Trophoblast cell (in vitro differentiated cells and primary cell): ENCODE results near the gene ACTN3.

ENCODE experiments used
- DNase-seq, 2 donors: peaks; one replicate each; pipeline ENCODE4 v3.0.0-alpha.2; 2016
- H2AFZ ChIP-seq: 2 replicates; pipeline ENCODE4 v1.6.1; 2013; ENCODE audit warnings: low read length, moderate library complexity, mild to moderate bottlenecking; ENCODE audit not compliant: insufficient read depth, poor library complexity
- H2AK5ac ChIP-seq: 2 replicates; pipeline ENCODE4 v1.6.1; 2013; ENCODE audit warnings: mild to moderate bottlenecking, low read length
- H2BK120ac ChIP-seq: 2 replicates; pipeline ENCODE4 v1.6.1; 2013; ENCODE audit warnings: low read length, mild to moderate bottlenecking, moderate library complexity; ENCODE audit not compliant: insufficient read depth, poor library complexity
- H2BK12ac ChIP-seq: 2 replicates; pipeline ENCODE4 v1.6.1; 2013; ENCODE audit warnings: mild to moderate bottlenecking, low read length, moderate library complexity
- H2BK5ac ChIP-seq: 2 replicates; pipeline ENCODE4 v1.6.1; 2013; ENCODE audit warnings: low read length, low read depth, moderate library complexity, mild to moderate bottlenecking; ENCODE audit not compliant: poor library complexity
- H3K14ac ChIP-seq: 2 replicates; pipeline ENCODE4 v1.6.1; 2013; ENCODE audit warnings: mild to moderate bottlenecking, low read length
- H3K18ac ChIP-seq: 2 replicates; pipeline ENCODE4 v1.6.1; 2013; ENCODE audit warnings: mild to moderate bottlenecking, low read length
- H3K23ac ChIP-seq: 2 replicates; pipeline ENCODE4 v1.6.1; 2013; ENCODE audit warnings: low read length
- H3K27ac ChIP-seq: 2 replicates; pipeline ENCODE4 v1.5.1; 2013; ENCODE audit warnings: low read depth, mild to moderate bottlenecking, inconsistent platforms, low read length, moderate library complexity
- H3K27me3 ChIP-seq: 2 replicates; pipeline ENCODE4 v1.6.1; 2013; ENCODE audit warnings: inconsistent platforms, mild to moderate bottlenecking, low read length, moderate library complexity; ENCODE audit not compliant: insufficient read depth
- H3K36me3 ChIP-seq, 2 experiments: 1 replicate in 1 of 2; 2 replicates in 1 of 2; pipeline ENCODE4 v1.6.1; 2013; ENCODE audit warnings: low read length in 2 of 2, mild to moderate bottlenecking in 2 of 2, moderate library complexity in 1 of 2; ENCODE audit not compliant: insufficient read depth in 2 of 2, control insufficient read depth in 1 of 2
- H3K4ac ChIP-seq: 2 replicates; pipeline ENCODE4 v1.6.1; 2013; ENCODE audit warnings: low read depth, mild to moderate bottlenecking, low read length, moderate library complexity
- H3K4me1 ChIP-seq, 2 experiments: 1 replicate in 1 of 2; 2 replicates in 1 of 2; pipeline ENCODE4 v1.6.1; 2013; ENCODE audit warnings: low read length in 2 of 2, mild to moderate bottlenecking in 2 of 2, moderate library complexity in 1 of 2; ENCODE audit not compliant: insufficient read depth in 2 of 2, control insufficient read depth in 1 of 2
- H3K4me2 ChIP-seq: 2 replicates; pipeline ENCODE4 v1.6.1; 2013; ENCODE audit warnings: inconsistent platforms, mild to moderate bottlenecking, low read length, moderate library complexity
- H3K4me3 ChIP-seq: 2 replicates; pipeline ENCODE4 v1.5.1; 2013; ENCODE audit warnings: mild to moderate bottlenecking, low read depth, low read length, inconsistent platforms
- H3K79me1 ChIP-seq: one replicate; pipeline ENCODE4 v1.6.1; 2013; ENCODE audit warnings: low read length
- H3K79me2 ChIP-seq: 2 replicates; pipeline ENCODE4 v1.6.1; 2013; ENCODE audit warnings: low read length, mild to moderate bottlenecking; ENCODE audit not compliant: control insufficient read depth, insufficient read depth, poor library complexity
- H3K9ac ChIP-seq: 2 replicates; pipeline ENCODE4 v1.6.1; 2013; ENCODE audit warnings: mild to moderate bottlenecking, low read length
- H3K9me3 ChIP-seq: 2 replicates; pipeline ENCODE4 v1.6.1; 2013; ENCODE audit warnings: low read depth, mild to moderate bottlenecking, control low read depth, inconsistent platforms, low read length; ENCODE audit not compliant: insufficient read depth
- H4K12ac ChIP-seq: 2 replicates; pipeline ENCODE4 v1.6.1; 2013; ENCODE audit warnings: low read depth, mild to moderate bottlenecking, low read length, moderate library complexity
- H4K8ac ChIP-seq: 2 replicates; pipeline ENCODE4 v1.6.1; 2013; ENCODE audit warnings: low read depth, mild to moderate bottlenecking, low read length, moderate library complexity
- H4K91ac ChIP-seq: one replicate; pipeline ENCODE4 v1.6.1; 2013; ENCODE audit warnings: low read depth, mild to moderate bottlenecking, low read length, moderate library complexity
- WGBS: extraction: QIAGEN DNeasy Blood & Tissue Kit; methylation state at CpG from one replicate; pipeline ENCODE4 v1.1.7; 2013; ENCODE audit warnings: missing lambda C conversion rate; ENCODE audit not compliant: insufficient read length, insufficient coverage; ENCODE audit errors: extremely low coverage; 5-methylcytosine and 5-hydroxymethylcytosine counted together

The ACTN3 gene

GRCh38 chr11:66564984-66565383 is 18.3 kb downstream of the ACTN3 start:
- Histone ChIP-seq H3K27me3 (no peaks in the 10 kb centered on the region), H3K79me2 (no peaks in the 10 kb centered on the region), H3K23ac (no peak overlapping the region), H2AK5ac (no peak overlapping the region), H3K36me3 (no peaks in the 10 kb centered on the region), H4K8ac (no peak overlapping the region), H3K79me1 (no peaks in the 10 kb centered on the region), H3K4ac (no peak overlapping the region), H4K12ac (no peak overlapping the region), H3K9ac (no peak overlapping the region), H2BK12ac (no peak overlapping the region), H2AFZ (no peak overlapping the region), H3K14ac (no peak overlapping the region), H3K27ac (no peak overlapping the region), H3K4me2 (no peak overlapping the region), H3K9me3 (no peaks in the 10 kb centered on the region), H2BK5ac (no peak overlapping the region), H3K4me3 (no peak overlapping the region), H3K18ac (no peak overlapping the region), H2BK120ac (no peak overlapping the region), H3K4me1 (no peaks in the 10 kb centered on the region), H4K91ac (no peak overlapping the region)
- no peak for DNase-seq
- WGBS = no CpG with 5 or more reads among the region's 5 CpGs

- no peak overlapping the region for H3K4me3 ChIP-seq
- no peak overlapping the region for H3K27ac ChIP-seq
- no peak overlapping the region for H3K4me2 ChIP-seq
- H2BK120ac ChIP-seq = no peak overlapping the region
- H3K36me3 ChIP-seq = no peaks in the 10 kb centered on the region
- no peaks in the 10 kb centered on the region for H3K9me3 ChIP-seq
- H4K8ac ChIP-seq = no peak overlapping the region
- no peaks in the 10 kb centered on the region for H3K79me2 ChIP-seq
- no peak overlapping the region for H2AFZ ChIP-seq
- no peak overlapping the region for H2BK12ac ChIP-seq
- no peak overlapping the region for H3K4ac ChIP-seq
- no peak overlapping the region for H3K23ac ChIP-seq
- H4K12ac ChIP-seq = no peak overlapping the region
- H3K18ac ChIP-seq = no peak overlapping the region
- H3K9ac ChIP-seq = no peak overlapping the region
- H3K4me1 ChIP-seq = peaks cover 0 to 3% of the 10 kb centered on the region in 2 experiments
- no peak overlapping the region for H2AK5ac ChIP-seq
- DNase-seq = no peak
- H4K91ac ChIP-seq = no peak overlapping the region
- no CpG with 5 or more reads among the region's 8 CpGs for WGBS
- H3K14ac ChIP-seq = no peak overlapping the region
- no peak overlapping the region for H2BK5ac ChIP-seq
- H3K79me1 ChIP-seq = no peaks in the 10 kb centered on the region
- no peaks in the 10 kb centered on the region for H3K27me3 ChIP-seq
Measured at GRCh38 chr11:66566221-66566620, 19.5 kb downstream of the ACTN3 start.

- no peak overlapping the region for H4K91ac ChIP-seq
- H3K4me2 ChIP-seq = no peak overlapping the region
- peaks cover 0 to 3% of the 10 kb centered on the region in 2 experiments for H3K4me1 ChIP-seq
- no peak overlapping the region for H4K12ac ChIP-seq
- no peak overlapping the region for H3K4ac ChIP-seq
- H2AFZ ChIP-seq = no peak overlapping the region
- no peak overlapping the region for H3K9ac ChIP-seq
- no peak overlapping the region for H2BK5ac ChIP-seq
- no peak overlapping the region for H3K23ac ChIP-seq
- no peak overlapping the region for H2BK12ac ChIP-seq
- H3K27ac ChIP-seq = no peak overlapping the region
- H3K27me3 ChIP-seq = no peaks in the 10 kb centered on the region
- H3K36me3 ChIP-seq = no peaks in the 10 kb centered on the region
- no peak overlapping the region for H3K14ac ChIP-seq
- no peaks in the 10 kb centered on the region for H3K9me3 ChIP-seq
- DNase-seq = no peak
- H3K79me2 ChIP-seq = no peaks in the 10 kb centered on the region
- no peak overlapping the region for H2BK120ac ChIP-seq
- WGBS = no CpG with 5 or more reads among the region's 15 CpGs
- H3K79me1 ChIP-seq = no peaks in the 10 kb centered on the region
- H2AK5ac ChIP-seq = no peak overlapping the region
- H3K18ac ChIP-seq = no peak overlapping the region
- H4K8ac ChIP-seq = no peak overlapping the region
- no peak overlapping the region for H3K4me3 ChIP-seq
Measured at GRCh38 chr11:66567787-66568123, 21.1 kb downstream of the ACTN3 start.

GRCh38 chr11:66568124-66568916 is 21.6 kb downstream of the ACTN3 start, which contains the start of gene CTSF:
Gene CTSF (minus strand): TSS chr11:66568606. CDS start chr11:66568486, 120 bp downstream.
- no peak within 1 kb of the TSS for H3K23ac ChIP-seq
- H3K36me3 ChIP-seq = no peaks in the 10 kb centered on the region
- H2BK120ac ChIP-seq = no peak within 1 kb of the TSS
- H3K9ac ChIP-seq = no peak within 1 kb of the TSS
- H3K18ac ChIP-seq = no peak within 1 kb of the TSS
- no peak within 1 kb of the TSS for H3K4ac ChIP-seq
- no peaks in the 10 kb centered on the region for H3K9me3 ChIP-seq
- H2AFZ ChIP-seq = no peak within 1 kb of the TSS
- no peak within 1 kb of the TSS for H3K14ac ChIP-seq
- no peaks in the 10 kb centered on the region for H3K27me3 ChIP-seq
- no peaks in the 10 kb centered on the region for H3K79me2 ChIP-seq
- WGBS = no CpG with 5 or more reads among the region's 77 CpGs
- no peak within 1 kb of the TSS for H4K8ac ChIP-seq
- no peak within 1 kb of the TSS for H4K91ac ChIP-seq
- H2BK5ac ChIP-seq = no peak within 1 kb of the TSS
- H3K27ac ChIP-seq = no peak within 1 kb of the TSS
- H3K4me1 ChIP-seq = peaks cover 0 to 3% of the 10 kb centered on the region in 2 experiments
- H2BK12ac ChIP-seq = no peak within 1 kb of the TSS
- no peaks in the 10 kb centered on the region for H3K79me1 ChIP-seq
- H3K4me2 ChIP-seq = no peak within 1 kb of the TSS
- no peak within 1 kb of the TSS for H2AK5ac ChIP-seq
- H3K4me3 ChIP-seq = no peak within 1 kb of the TSS
- DNase-seq = peak; percentile 87 to 88
- H4K12ac ChIP-seq = no peak within 1 kb of the TSS
